ENCODE results near the gene USP15.

The USP15 gene

GRCh38 chr12:62270872-62271271, 10.7 kb downstream of the USP15 start:
- TF ChIP-seq CTCF (IDR thresholded peaks at IDR 0.05) = no peak

GRCh38 chr12:62272936-62273552, 12.8 kb downstream of the USP15 start:
- Histone ChIP-seq H3K9me3 (no peaks in the 10 kb centered on the region), H3K27me3 (no peaks in the 10 kb centered on the region), H3K4me3 (ENCODE audit: low read depth in 1 of 2, low read length in 1 of 2) (no peak overlapping the region), H3K36me3 (peaks cover 6% of the 10 kb centered on the region), H3K27ac (no peak overlapping the region), H3K4me1 (ENCODE audit: control insufficient read depth in 1 of 2, insufficient read depth in 1 of 2, low read depth in 1 of 2, low read length in 1 of 2) (peaks cover 23 to 83% of the 10 kb centered on the region in 2 experiments)
- TF ChIP-seq CTCF (IDR thresholded peaks at IDR 0.05) = no peak

More at GRCh38 chr12:62270872-62271271, 10.7 kb downstream of the USP15 start:
- H3K4me1 ChIP-seq (ENCODE audit: control insufficient read depth in 1 of 2, insufficient read depth in 1 of 2, low read depth in 1 of 2, low read length in 1 of 2) = peaks cover 38 to 88% of the 10 kb centered on the region in 2 experiments
- no peaks in the 10 kb centered on the region for H3K9me3 ChIP-seq
- H3K36me3 ChIP-seq = peaks cover 4% of the 10 kb centered on the region
- H3K4me3 ChIP-seq (ENCODE audit: low read depth in 1 of 2, low read length in 1 of 2) = no peak overlapping the region
- H3K27ac ChIP-seq = peak overlapping the region; percentile 47
- no peaks in the 10 kb centered on the region for H3K27me3 ChIP-seq

GRCh38 chr12:62273724-62274380, 13.6 kb downstream of the USP15 start:
- Histone ChIP-seq H3K4me1 (ENCODE audit: control insufficient read depth in 1 of 2, insufficient read depth in 1 of 2, low read depth in 1 of 2, low read length in 1 of 2) (peaks cover 15 to 75% of the 10 kb centered on the region in 2 experiments), H3K27ac (peak overlapping the region; percentile 19), H3K27me3 (no peaks in the 10 kb centered on the region)

GRCh38 chr12:62278022-62278421, 17.8 kb downstream of the USP15 start:
- H3K9me3 ChIP-seq = no peaks in the 10 kb centered on the region
- no peak overlapping the region for H3K4me3 ChIP-seq (ENCODE audit: low read depth in 1 of 2, low read length in 1 of 2)
- no peaks in the 10 kb centered on the region for H3K27me3 ChIP-seq
- no peak overlapping the region for H3K27ac ChIP-seq
- TF ChIP-seq CTCF (IDR thresholded peaks at IDR 0.05) = no peak
- peaks cover 4 to 68% of the 10 kb centered on the region in 2 experiments for H3K4me1 ChIP-seq (ENCODE audit: control insufficient read depth in 1 of 2, insufficient read depth in 1 of 2, low read depth in 1 of 2, low read length in 1 of 2)
- peaks cover 8% of the 10 kb centered on the region for H3K36me3 ChIP-seq

More at GRCh38 chr12:62273724-62274380, 13.6 kb downstream of the USP15 start:
- Histone ChIP-seq H3K9me3 (no peaks in the 10 kb centered on the region), H3K4me3 (ENCODE audit: low read depth in 1 of 2, low read length in 1 of 2) (no peak overlapping the region), H3K36me3 (peaks cover 10% of the 10 kb centered on the region)
- TF ChIP-seq CTCF (IDR thresholded peaks at IDR 0.05) = no peak

GRCh38 chr12:62279058-62279457, 18.9 kb downstream of the USP15 start:
- Histone ChIP-seq H3K36me3 (peaks cover 8% of the 10 kb centered on the region), H3K27me3 (no peaks in the 10 kb centered on the region), H3K4me1 (ENCODE audit: control insufficient read depth in 1 of 2, insufficient read depth in 1 of 2, low read depth in 1 of 2, low read length in 1 of 2) (peaks cover 4 to 67% of the 10 kb centered on the region in 2 experiments), H3K9me3 (no peaks in the 10 kb centered on the region), H3K27ac (no peak overlapping the region), H3K4me3 (ENCODE audit: low read depth in 1 of 2, low read length in 1 of 2) (no peak overlapping the region)
- no peak for TF ChIP-seq CTCF (IDR thresholded peaks at IDR 0.05)
